IMR-90 (cell line): ENCODE results near the gene SLC17A9. TPM values are rescaled to one million over a fixed set of nuclear protein-coding genes. Genes with fewer than 3 reads are reported as not detected.

ENCODE experiments used
- MAFK ChIP-seq: IDR thresholded peaks from 2 replicates; pipeline ENCODE4 v1.6.1; 2012; ENCODE audit warnings: low read depth, low read length, improper control_type of control experiment
- NFE2L2 ChIP-seq: fragments of 150-350 bp; IDR thresholded peaks from 2 replicates; pipeline ENCODE4 v1.6.1; 2016; ENCODE audit warnings: low read depth, mild to moderate bottlenecking, low read length
- USF2 ChIP-seq: fragments of 150-350 bp; IDR thresholded peaks from 2 replicates; pipeline ENCODE4 v1.6.1; 2017; ENCODE audit warnings: mild to moderate bottlenecking, antibody characterized with exemption, low read length, low read depth
- polyA plus RNA-seq, 3 experiments: library from polyadenylated mRNA; depleted of rRNA; stranded (reverse); fragments of >200 nt; gene quantifications; 2 replicates each; pipeline ENCODE4 v1.2.3, GENCODE V29; 2012; ENCODE audit warnings: low replicate concordance in 1 of 3
- total RNA-seq: library from RNA; depleted of rRNA; stranded (reverse); fragments of >200 nt; gene quantifications from 2 replicates; pipeline ENCODE4 v1.2.3, GENCODE V29; 2012

SLC17A9 gene
- total and polyA plus RNA-seq, 2 of the 4 experiments (the other 2 are of a cell fraction): 2.2 to 14.4 TPM

- no peak for TF ChIP-seq USF2
- no peak for TF ChIP-seq NFE2L2
- no peak for TF ChIP-seq MAFK
These were observed 694 bp downstream of the SLC17A9 start (continued) for GRCh38 chr20:62952968-62953838.
